ENCODE measurements around the gene LCE2D.
"Not testable (repeated sequence)": the region's sequence is repeated elsewhere in the genome, so short reads cannot be mapped to it uniquely, and the experiment has no call there.

The LCE2D gene

GRCh38 chr1:152667648-152668047 lies 4.5 kb downstream of the LCE2D start:
- Histone ChIP-seq H3K27me3 (ENCODE audit: insufficient read depth, poor library complexity, severe bottlenecking) (peaks cover 4% of the 10 kb centered on the region), H3K27ac (replicated peaks) (no peak overlapping the region), H3K4me3 (replicated peaks; ENCODE audit: insufficient read depth, low read length) (no peak overlapping the region)
- DNase-seq (ENCODE audit: low read depth in 1 of 2, low spot score in 1 of 2), result no peak
- TF ChIP-seq REST (IDR thresholded peaks at IDR 0.05; ENCODE audit: insufficient replicate concordance, low read depth) (no peak), GABPA (IDR thresholded peaks at IDR 0.05; ENCODE audit: low read depth) (no peak), POLR2AphosphoS5 (IDR thresholded peaks at IDR 0.05; ENCODE audit: low read depth) (no peak), SPI1 (IDR thresholded peaks at IDR 0.05; ENCODE audit: borderline replicate concordance, low read depth) (no peak)
- TF ChIP-seq, protein P1, sequence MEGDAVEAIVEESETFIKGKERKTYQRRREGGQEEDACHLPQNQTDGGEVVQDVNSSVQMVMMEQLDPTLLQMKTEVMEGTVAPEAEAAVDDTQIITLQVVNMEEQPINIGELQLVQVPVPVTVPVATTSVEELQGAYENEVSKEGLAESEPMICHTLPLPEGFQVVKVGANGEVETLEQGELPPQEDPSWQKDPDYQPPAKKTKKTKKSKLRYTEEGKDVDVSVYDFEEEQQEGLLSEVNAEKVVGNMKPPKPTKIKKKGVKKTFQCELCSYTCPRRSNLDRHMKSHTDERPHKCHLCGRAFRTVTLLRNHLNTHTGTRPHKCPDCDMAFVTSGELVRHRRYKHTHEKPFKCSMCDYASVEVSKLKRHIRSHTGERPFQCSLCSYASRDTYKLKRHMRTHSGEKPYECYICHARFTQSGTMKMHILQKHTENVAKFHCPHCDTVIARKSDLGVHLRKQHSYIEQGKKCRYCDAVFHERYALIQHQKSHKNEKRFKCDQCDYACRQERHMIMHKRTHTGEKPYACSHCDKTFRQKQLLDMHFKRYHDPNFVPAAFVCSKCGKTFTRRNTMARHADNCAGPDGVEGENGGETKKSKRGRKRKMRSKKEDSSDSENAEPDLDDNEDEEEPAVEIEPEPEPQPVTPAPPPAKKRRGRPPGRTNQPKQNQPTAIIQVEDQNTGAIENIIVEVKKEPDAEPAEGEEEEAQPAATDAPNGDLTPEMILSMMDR (IDR thresholded peaks at IDR 0.05; ENCODE audit: insufficient read depth, low read length), result no peak

- Histone ChIP-seq H3K27me3 (ENCODE audit: insufficient read depth, poor library complexity, severe bottlenecking) (peaks cover 4% of the 10 kb centered on the region), H3K27ac (replicated peaks) (no peak overlapping the region), H3K4me3 (replicated peaks; ENCODE audit: insufficient read depth, low read length) (no peak overlapping the region)
- no peak for DNase-seq (ENCODE audit: low read depth in 1 of 2, low spot score in 1 of 2)
- TF ChIP-seq, protein P1 (IDR thresholded peaks at IDR 0.05; ENCODE audit: insufficient read depth, low read length), result no peak
- no peak for TF ChIP-seq SPI1 (IDR thresholded peaks at IDR 0.05; ENCODE audit: borderline replicate concordance, low read depth)
- TF ChIP-seq REST (IDR thresholded peaks at IDR 0.05; ENCODE audit: insufficient replicate concordance, low read depth), result no peak
- no peak for TF ChIP-seq GABPA (IDR thresholded peaks at IDR 0.05; ENCODE audit: low read depth)
- TF ChIP-seq POLR2AphosphoS5 (IDR thresholded peaks at IDR 0.05; ENCODE audit: low read depth), result no peak
These were observed 9.8 kb downstream of the LCE2D start for GRCh38 chr1:152673016-152673415.

DNA sequence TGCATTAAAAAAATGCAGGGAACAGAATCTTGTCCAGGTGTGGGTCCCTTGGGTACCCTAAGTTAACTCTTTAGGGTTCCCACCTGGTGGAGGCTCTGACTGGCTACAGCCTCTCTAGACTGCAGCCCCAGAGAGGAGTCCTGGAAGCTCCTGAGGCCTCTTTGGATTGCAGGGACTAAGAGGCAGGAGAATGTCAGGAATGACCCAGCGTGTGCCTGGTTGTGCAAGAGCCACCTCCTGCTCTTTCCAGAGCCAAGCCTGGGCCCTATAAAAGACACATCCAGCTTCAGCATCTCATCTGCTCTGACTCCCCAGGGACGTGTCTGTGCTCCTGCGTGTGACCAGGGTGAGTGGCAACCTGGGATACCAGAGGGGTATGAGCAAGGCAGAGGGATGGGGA lies 11.8 kb downstream of the LCE2D start, which contains the start of gene LCE2C:
Gene LCE2C (plus strand): TSS at position 297 of the 400 bp plus-strand sequence. CDS start 737 bp downstream, outside the sequence.
- not testable (repeated sequence) for H3K4me3 ChIP-seq (replicated peaks; ENCODE audit: insufficient read depth, low read length); DNase-seq (ENCODE audit: low read depth in 1 of 2, low spot score in 1 of 2); H3K27me3 ChIP-seq (ENCODE audit: insufficient read depth, poor library complexity, severe bottlenecking); H3K27ac ChIP-seq (replicated peaks)

DNA sequence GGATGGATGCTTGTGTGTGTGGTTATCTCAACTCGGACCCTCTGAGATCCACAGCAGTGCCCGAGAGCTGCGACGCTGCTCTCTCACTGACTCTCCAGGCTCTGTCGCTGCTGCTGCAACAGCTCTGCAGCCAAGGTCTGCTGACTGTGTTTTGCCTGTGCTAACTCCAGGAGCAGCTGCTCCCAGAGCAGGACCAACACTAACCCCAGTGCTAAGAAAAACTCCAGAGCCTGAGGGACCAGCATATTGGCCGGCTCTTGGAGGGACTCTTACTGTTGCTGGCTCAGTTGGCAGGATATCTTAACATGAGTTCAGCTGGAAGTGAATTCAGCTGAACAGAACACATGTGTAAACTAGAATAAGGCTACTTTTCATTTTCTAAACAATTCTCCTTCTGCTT lies 16.3 kb downstream of the LCE2D start:
- no peak for DNase-seq (ENCODE audit: low read depth in 1 of 2, low spot score in 1 of 2)
- H3K4me3 ChIP-seq (replicated peaks; ENCODE audit: insufficient read depth, low read length), result no peak overlapping the region
- no peak overlapping the region for H3K27ac ChIP-seq (replicated peaks)
- no peak for TF ChIP-seq POLR2AphosphoS5 (IDR thresholded peaks at IDR 0.05; ENCODE audit: low read depth)
- TF ChIP-seq, protein P1 (IDR thresholded peaks at IDR 0.05; ENCODE audit: insufficient read depth, low read length), result no peak
- no peak for TF ChIP-seq REST (IDR thresholded peaks at IDR 0.05; ENCODE audit: insufficient replicate concordance, low read depth)
- H3K27me3 ChIP-seq (ENCODE audit: insufficient read depth, poor library complexity, severe bottlenecking), result peaks cover 4% of the 10 kb centered on the region
